ENCODE measurements around the gene BLVRA.

DNA sequence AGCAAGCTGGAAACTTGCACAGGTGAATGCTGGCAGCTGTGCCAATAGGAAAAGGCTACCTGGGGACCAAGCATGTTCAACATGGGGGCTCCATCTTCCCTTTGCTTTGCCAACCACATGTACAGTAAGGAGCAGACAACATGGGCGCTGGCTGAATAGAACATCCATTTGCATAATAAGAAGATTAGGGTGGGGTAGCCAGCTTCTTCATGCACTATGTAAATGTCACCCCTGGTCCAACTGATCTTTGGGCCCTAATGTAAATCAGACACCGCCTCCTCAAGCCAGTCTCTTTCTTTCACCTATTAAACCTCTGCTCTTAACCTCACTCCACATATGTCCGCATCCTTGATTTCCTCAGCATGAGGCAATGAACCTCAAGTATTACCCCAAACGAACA is 84.8 kb downstream of the BLVRA start:
- no peak for TF ChIP-seq POLR2AphosphoS5 (IDR thresholded peaks at IDR 0.05; ENCODE audit: low read depth, low read length)
- TF ChIP-seq SIN3A (IDR thresholded peaks at IDR 0.05; ENCODE audit: borderline replicate concordance, insufficient read depth, low read length), result no peak
- no peak for TF ChIP-seq TAF1 (IDR thresholded peaks at IDR 0.05; ENCODE audit: borderline replicate concordance, insufficient read depth, low read length)
- TF ChIP-seq, protein P1, sequence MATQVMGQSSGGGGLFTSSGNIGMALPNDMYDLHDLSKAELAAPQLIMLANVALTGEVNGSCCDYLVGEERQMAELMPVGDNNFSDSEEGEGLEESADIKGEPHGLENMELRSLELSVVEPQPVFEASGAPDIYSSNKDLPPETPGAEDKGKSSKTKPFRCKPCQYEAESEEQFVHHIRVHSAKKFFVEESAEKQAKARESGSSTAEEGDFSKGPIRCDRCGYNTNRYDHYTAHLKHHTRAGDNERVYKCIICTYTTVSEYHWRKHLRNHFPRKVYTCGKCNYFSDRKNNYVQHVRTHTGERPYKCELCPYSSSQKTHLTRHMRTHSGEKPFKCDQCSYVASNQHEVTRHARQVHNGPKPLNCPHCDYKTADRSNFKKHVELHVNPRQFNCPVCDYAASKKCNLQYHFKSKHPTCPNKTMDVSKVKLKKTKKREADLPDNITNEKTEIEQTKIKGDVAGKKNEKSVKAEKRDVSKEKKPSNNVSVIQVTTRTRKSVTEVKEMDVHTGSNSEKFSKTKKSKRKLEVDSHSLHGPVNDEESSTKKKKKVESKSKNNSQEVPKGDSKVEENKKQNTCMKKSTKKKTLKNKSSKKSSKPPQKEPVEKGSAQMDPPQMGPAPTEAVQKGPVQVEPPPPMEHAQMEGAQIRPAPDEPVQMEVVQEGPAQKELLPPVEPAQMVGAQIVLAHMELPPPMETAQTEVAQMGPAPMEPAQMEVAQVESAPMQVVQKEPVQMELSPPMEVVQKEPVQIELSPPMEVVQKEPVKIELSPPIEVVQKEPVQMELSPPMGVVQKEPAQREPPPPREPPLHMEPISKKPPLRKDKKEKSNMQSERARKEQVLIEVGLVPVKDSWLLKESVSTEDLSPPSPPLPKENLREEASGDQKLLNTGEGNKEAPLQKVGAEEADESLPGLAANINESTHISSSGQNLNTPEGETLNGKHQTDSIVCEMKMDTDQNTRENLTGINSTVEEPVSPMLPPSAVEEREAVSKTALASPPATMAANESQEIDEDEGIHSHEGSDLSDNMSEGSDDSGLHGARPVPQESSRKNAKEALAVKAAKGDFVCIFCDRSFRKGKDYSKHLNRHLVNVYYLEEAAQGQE (IDR thresholded peaks at IDR 0.05; ENCODE audit: insufficient read depth in 1 of 2, low read depth in 2 of 2, low read length in 2 of 2), result no peak
- TF ChIP-seq FOXP2 (optimal IDR thresholded peaks at IDR 0.05; ENCODE audit: borderline replicate concordance, extremely low read depth, extremely low read length, insufficient read depth), result no peak

All from PFSK-1 (cell line).